ENCODE measurements around the gene CYP4A22. TPM values are rescaled to one million over a fixed set of nuclear protein-coding genes. Genes with fewer than 3 reads are reported as not detected.

CYP4A22 gene
- total RNA-seq, 4 donors from 2014 or later, result not detected

DNA sequence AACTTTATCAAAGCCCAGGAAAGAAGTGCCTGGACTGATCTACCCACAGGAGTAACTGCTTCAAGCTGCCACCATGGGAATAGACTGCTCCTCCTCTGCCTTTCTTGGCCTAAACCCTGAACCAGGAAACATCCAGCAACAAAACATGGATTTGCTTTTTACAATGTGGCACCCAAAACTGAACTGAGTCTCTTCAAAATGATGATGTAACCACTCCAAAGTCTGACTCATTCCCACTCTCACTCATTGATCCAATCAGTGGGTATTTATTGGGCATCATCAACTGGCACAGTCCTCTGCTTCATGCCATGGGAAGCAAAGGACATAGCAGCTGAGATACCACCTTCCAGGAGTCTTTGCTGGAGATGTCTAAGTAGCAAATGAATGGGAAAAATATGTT is 23.5 kb downstream of the CYP4A22 start:
- no peaks in the 10 kb centered on the region for H3K36me3 ChIP-seq

GRCh38 chr1:47161298-47162040 is 24.2 kb downstream of the CYP4A22 start:
- TF ChIP-seq CTCF (IDR thresholded peaks at IDR 0.05) (no peak), POLR2A (IDR thresholded peaks at IDR 0.05) (no peak)
- H3K27ac ChIP-seq, result no peak overlapping the region
- H3K4me3 ChIP-seq (replicated peaks in 1 of 3), result no peak overlapping the region
- WGBS, 2 donors, result 76 to 78% methylated on average over 5 of the region's 5 CpGs
- DNase-seq, result no peak
- no peaks in the 10 kb centered on the region for H3K4me1 ChIP-seq
- no peaks in the 10 kb centered on the region for H3K36me3 ChIP-seq
- H3K27me3 ChIP-seq, result no peaks in the 10 kb centered on the region
- no peaks in the 10 kb centered on the region for H3K9me3 ChIP-seq
- intact Hi-C loops (cut with DNase I), result no loop called here

More for the DNA sequence above, 23.5 kb downstream of the CYP4A22 start:
- H3K4me1 ChIP-seq, result no peaks in the 10 kb centered on the region
- intact Hi-C loops (cut with DNase I), result no loop called here
- H3K27ac ChIP-seq, result no peak overlapping the region
- no peak overlapping the region for H3K4me3 ChIP-seq (replicated peaks in 1 of 3)
- H3K27me3 ChIP-seq, result no peaks in the 10 kb centered on the region
- DNase-seq, result no peak
- no peaks in the 10 kb centered on the region for H3K9me3 ChIP-seq
- TF ChIP-seq CTCF (IDR thresholded peaks at IDR 0.05) (no peak), POLR2A (IDR thresholded peaks at IDR 0.05) (no peak)

- no peak for DNase-seq
- TF ChIP-seq CTCF (IDR thresholded peaks at IDR 0.05) (no peak), POLR2A (IDR thresholded peaks at IDR 0.05) (no peak)
- Histone ChIP-seq H3K27me3 (no peaks in the 10 kb centered on the region), H3K36me3 (no peaks in the 10 kb centered on the region), H3K27ac (no peak overlapping the region), H3K4me1 (no peaks in the 10 kb centered on the region), H3K4me3 (replicated peaks in 1 of 3) (no peak overlapping the region), H3K9me3 (no peaks in the 10 kb centered on the region)
- intact Hi-C loops (cut with DNase I), result no loop called here
Observed at GRCh38 chr1:47164552-47164951, 27.3 kb downstream of the CYP4A22 start.

DNA sequence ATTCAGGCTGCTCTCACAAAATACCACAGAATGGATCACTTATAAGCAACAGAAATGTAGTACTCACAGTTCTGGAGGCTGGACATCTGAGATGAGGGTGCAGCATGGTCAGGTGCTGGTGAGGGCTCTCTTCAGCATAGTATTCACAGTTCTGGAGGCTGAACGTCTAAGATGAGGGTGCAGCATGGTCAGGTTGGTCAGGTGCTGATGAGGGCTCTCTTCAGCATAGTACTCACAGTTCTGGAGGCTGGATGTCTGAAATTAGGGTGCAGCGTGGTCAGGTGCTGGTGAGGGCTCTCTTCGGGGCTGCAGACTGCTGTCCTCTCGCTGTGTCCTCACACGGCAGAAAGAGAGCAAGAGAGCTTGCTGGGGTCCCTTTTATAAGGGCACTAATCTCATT is 35.5 kb downstream of the CYP4A22 start:
- no peaks in the 10 kb centered on the region for H3K9me3 ChIP-seq
- 87 to 95% methylated on average over 5 of the region's 5 CpGs for WGBS, 2 donors
- no peaks in the 10 kb centered on the region for H3K4me1 ChIP-seq
- no peak overlapping the region for H3K4me3 ChIP-seq (replicated peaks in 1 of 3)
- no peaks in the 10 kb centered on the region for H3K36me3 ChIP-seq
- no peaks in the 10 kb centered on the region for H3K27me3 ChIP-seq
- TF ChIP-seq POLR2A (IDR thresholded peaks at IDR 0.05) (no peak), CTCF (IDR thresholded peaks at IDR 0.05) (no peak)
- no peak overlapping the region for H3K27ac ChIP-seq
- intact Hi-C loops (cut with DNase I), result no loop called here
- DNase-seq, result no peak

DNA sequence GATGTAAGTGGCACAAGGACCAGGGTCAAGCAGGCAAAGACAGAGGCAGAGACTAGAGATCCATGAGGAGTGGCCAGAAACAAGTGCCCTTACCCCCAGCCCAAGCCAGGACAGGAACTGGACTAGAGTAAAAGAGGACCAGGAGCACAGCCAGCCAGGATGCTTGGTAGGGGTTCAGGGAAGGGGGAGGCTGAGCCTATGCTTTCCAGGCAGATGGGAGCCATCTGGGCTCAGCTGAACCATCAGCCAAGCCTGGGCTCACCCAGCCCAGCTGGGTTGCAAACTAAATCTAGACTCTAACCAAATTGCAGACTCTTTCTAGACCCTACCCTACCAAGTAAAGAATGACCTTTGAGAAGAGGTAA is 37.4 kb downstream of the CYP4A22 start:
- Histone ChIP-seq H3K4me1 (peaks cover 3 to 4% of the 10 kb centered on the region in 2 donors), H3K36me3 (no peaks in the 10 kb centered on the region), H3K27ac (no peak overlapping the region), H3K4me3 (replicated peaks in 1 of 3) (no peak overlapping the region), H3K9me3 (no peaks in the 10 kb centered on the region), H3K27me3 (no peaks in the 10 kb centered on the region)
- no peak for DNase-seq
- intact Hi-C loops (cut with DNase I), result no loop called here
- TF ChIP-seq POLR2A (IDR thresholded peaks at IDR 0.05) (no peak), CTCF (IDR thresholded peaks at IDR 0.05) (no peak)

All from thyroid gland (tissue), 4 donors.